Activated B cell treated with CpG ODN at 0.5 μM for 24 hours (primary cell): ENCODE measurements around the gene ORC5. TPM values are rescaled to one million over a fixed set of nuclear protein-coding genes. Genes with fewer than 3 reads are reported as not detected.
"Not testable (repeated sequence)": the region's sequence is repeated elsewhere in the genome, so short reads cannot be mapped to it uniquely, and the experiment has no call there.

Experiments used
- ATAC-seq: fragments of 200-7000 bp; cut with Tn5 transposase; one replicate; pipeline ENCODE4 v1.10.0; 2021; ENCODE audit warnings: low read depth, mild to moderate bottlenecking, moderate library complexity
- CTCF ChIA-PET: fragments of 350-600 bp; sonication (Branson Sonifier 250); formaldehyde crosslinking; loops from one replicate; lab custom pipeline; 2021; ENCODE audit warnings: antibody characterized with exemption; lab: Charles Lee
- POLR2A ChIA-PET: fragments of 350-600 bp; sonication (Branson Sonifier 250); formaldehyde crosslinking; loops from one replicate; lab custom pipeline; 2021; ENCODE audit warnings: antibody characterized with exemption; lab: Charles Lee
- DNase-seq: peaks from one replicate; pipeline ENCODE4 v3.0.0; 2022
- H3K27ac Mint-ChIP-seq: one replicate; pipeline ENCODE4 v1.8.0; 2020; ENCODE audit warnings: mixed read lengths
- H3K27me3 Mint-ChIP-seq: one replicate; pipeline ENCODE4 v1.8.0; 2021; ENCODE audit warnings: mixed read lengths
- H3K36me3 Mint-ChIP-seq: one replicate; pipeline ENCODE4 v1.8.0; 2021; ENCODE audit warnings: low read depth, mixed read lengths
- H3K4me1 Mint-ChIP-seq: one replicate; pipeline ENCODE4 v1.8.0; 2021; ENCODE audit warnings: mixed read lengths
- H3K4me3 Mint-ChIP-seq: one replicate; pipeline ENCODE4 v1.8.0; 2020; ENCODE audit warnings: mild to moderate bottlenecking, mixed read lengths
- H3K9me3 Mint-ChIP-seq: one replicate; pipeline ENCODE4 v1.8.0; 2020; ENCODE audit warnings: mixed read lengths
- intact Hi-C: fragments of 100-400 bp; cut with micrococcal nuclease; formaldehyde crosslinking; loops from one replicate; pipeline ENCODE4 v1.15.1; 2024
- total RNA-seq: library from RNA; stranded (reverse); gene quantifications from 2 replicates; pipeline ENCODE4 v1.2.3, GENCODE V29; 2022
- TF ChIP-seq, protein P1 (sequence below): fragments of 200-600 bp; IDR thresholded peaks from one replicate; pipeline ENCODE4 v1.8.0; 2022; ENCODE audit warnings: antibody characterized with exemption, mild to moderate bottlenecking

Gene ORC5
- total RNA-seq, 1 donor from 2014 or later, result 23.0 TPM

GRCh38 chr7:104196161-104196560 is 11.7 kb downstream of the ORC5 start:
- no peak overlapping the region for H3K27ac Mint-ChIP-seq
- peaks cover 86% of the 10 kb centered on the region for H3K36me3 Mint-ChIP-seq
- intact Hi-C loops, result no loop called here
- ChIA-PET CTCF (no interaction called here), POLR2A (no interaction called here)
- peaks cover 16% of the 10 kb centered on the region for H3K9me3 Mint-ChIP-seq
- no peaks in the 10 kb centered on the region for H3K27me3 Mint-ChIP-seq
- no peaks in the 10 kb centered on the region for H3K4me1 Mint-ChIP-seq
- ATAC-seq (no peak), DNase-seq (no peak)
- TF ChIP-seq, protein P1, sequence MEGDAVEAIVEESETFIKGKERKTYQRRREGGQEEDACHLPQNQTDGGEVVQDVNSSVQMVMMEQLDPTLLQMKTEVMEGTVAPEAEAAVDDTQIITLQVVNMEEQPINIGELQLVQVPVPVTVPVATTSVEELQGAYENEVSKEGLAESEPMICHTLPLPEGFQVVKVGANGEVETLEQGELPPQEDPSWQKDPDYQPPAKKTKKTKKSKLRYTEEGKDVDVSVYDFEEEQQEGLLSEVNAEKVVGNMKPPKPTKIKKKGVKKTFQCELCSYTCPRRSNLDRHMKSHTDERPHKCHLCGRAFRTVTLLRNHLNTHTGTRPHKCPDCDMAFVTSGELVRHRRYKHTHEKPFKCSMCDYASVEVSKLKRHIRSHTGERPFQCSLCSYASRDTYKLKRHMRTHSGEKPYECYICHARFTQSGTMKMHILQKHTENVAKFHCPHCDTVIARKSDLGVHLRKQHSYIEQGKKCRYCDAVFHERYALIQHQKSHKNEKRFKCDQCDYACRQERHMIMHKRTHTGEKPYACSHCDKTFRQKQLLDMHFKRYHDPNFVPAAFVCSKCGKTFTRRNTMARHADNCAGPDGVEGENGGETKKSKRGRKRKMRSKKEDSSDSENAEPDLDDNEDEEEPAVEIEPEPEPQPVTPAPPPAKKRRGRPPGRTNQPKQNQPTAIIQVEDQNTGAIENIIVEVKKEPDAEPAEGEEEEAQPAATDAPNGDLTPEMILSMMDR, result no peak
- no peak overlapping the region for H3K4me3 Mint-ChIP-seq

DNA sequence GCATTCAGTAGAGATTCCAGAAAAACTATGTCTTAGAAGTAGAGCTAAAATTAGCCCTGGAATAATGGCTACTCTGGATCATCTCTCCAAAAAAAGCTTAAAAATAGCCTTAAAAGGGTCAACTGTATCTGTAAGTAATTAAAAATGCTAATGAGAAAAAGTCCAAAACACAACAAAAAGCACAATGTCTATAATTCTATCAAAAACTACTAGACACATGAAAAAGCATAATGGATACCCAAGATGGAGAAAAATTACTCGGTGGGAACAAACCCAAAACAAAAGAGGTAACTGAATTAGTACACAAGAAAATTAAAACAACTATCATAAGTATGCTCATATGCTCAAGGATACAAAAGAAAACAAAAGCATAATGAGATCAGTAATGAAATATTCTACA is 15.4 kb downstream of the ORC5 start:
- Mint-ChIP-seq H3K27ac (no peak overlapping the region), H3K27me3 (no peaks in the 10 kb centered on the region), H3K4me1 (no peaks in the 10 kb centered on the region), H3K4me3 (no peak overlapping the region), H3K36me3 (peaks cover 78% of the 10 kb centered on the region), H3K9me3 (peaks cover 12% of the 10 kb centered on the region)
- intact Hi-C loops, result no loop called here
- TF ChIP-seq, protein P1, result no peak
- DNase-seq (no peak), ATAC-seq (no peak)
- CTCF ChIA-PET, result no interaction called here
- POLR2A ChIA-PET, result interaction anchor here (0.6 kb wide), 1 partner anchor 841 kb away, joined by 3 read pairs; no protein-coding TSS in a partner anchor

DNA sequence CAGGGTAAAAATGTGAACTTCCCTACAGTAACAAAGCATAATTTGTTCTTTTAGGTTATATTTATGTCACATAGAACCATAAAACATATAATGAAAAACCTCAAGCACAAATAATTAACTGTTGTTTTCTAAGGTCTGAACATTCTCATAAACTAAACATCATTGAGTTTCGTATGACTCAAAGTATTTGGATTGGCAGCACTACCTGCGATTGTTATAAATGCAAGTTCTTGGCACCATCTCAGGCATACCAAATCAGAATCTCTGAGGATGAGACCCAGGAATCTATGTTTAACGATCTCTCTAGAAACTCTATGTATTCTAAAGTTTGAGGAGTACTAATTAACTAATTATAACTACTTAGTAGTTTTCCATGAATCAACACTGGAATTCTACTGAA is 22.5 kb downstream of the ORC5 start:
- POLR2A ChIA-PET, result no interaction called here
- TF ChIP-seq, protein P1, result no peak
- no peak overlapping the region for H3K4me3 Mint-ChIP-seq
- H3K9me3 Mint-ChIP-seq, result no peaks in the 10 kb centered on the region
- CTCF ChIA-PET, result no interaction called here
- H3K27me3 Mint-ChIP-seq, result no peaks in the 10 kb centered on the region
- no peak overlapping the region for H3K27ac Mint-ChIP-seq
- intact Hi-C loops, result no loop called here
- peaks cover 76% of the 10 kb centered on the region for H3K36me3 Mint-ChIP-seq
- DNase-seq (no peak), ATAC-seq (no peak)
- no peaks in the 10 kb centered on the region for H3K4me1 Mint-ChIP-seq

- ATAC-seq, result no peak
- TF ChIP-seq, protein P1, result no peak
- H3K27me3 Mint-ChIP-seq, result no peaks in the 10 kb centered on the region
- ChIA-PET CTCF (no interaction called here), POLR2A (no interaction called here)
- H3K4me3 Mint-ChIP-seq, result no peak overlapping the region
- no peaks in the 10 kb centered on the region for H3K4me1 Mint-ChIP-seq
- H3K27ac Mint-ChIP-seq, result no peak overlapping the region
- intact Hi-C loops, result no loop called here
- peaks cover 70% of the 10 kb centered on the region for H3K36me3 Mint-ChIP-seq
- peaks cover 5% of the 10 kb centered on the region for H3K9me3 Mint-ChIP-seq
- no peak for DNase-seq
These were observed 28.6 kb downstream of the ORC5 start for GRCh38 chr7:104179178-104179577.

DNA sequence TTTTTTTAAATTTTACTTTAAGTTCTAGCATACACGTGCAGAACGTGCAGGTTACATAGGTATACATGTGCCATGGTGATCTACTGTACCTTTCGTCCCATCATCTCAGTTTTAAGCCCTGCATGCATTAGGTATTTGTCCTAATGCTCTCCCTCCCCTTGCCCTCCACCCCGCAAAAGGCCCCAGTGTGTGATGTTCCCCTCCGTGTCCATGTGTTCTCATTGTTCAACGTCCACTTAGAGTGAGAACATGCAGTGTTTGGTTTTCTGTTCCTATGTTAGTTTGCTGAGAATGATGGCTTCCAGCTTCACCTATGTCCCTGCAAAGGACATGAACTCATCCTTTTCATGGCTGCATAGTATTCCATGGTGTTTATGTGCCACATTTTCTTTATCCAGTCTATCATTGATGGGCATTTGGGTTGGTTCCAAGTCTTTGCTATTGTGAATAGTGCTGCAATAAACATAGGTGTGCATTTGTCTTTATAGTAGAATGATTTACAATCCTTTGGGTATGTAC is 30.2 kb downstream of the ORC5 start:
- CTCF ChIA-PET, H3K9me3 Mint-ChIP-seq, POLR2A ChIA-PET, H3K27ac Mint-ChIP-seq, H3K4me3 Mint-ChIP-seq, ATAC-seq, H3K27me3 Mint-ChIP-seq, DNase-seq, H3K4me1 Mint-ChIP-seq, intact Hi-C loops: not testable (repeated sequence)
- H3K36me3 Mint-ChIP-seq, result peaks cover 60% of the 10 kb centered on the region

DNA sequence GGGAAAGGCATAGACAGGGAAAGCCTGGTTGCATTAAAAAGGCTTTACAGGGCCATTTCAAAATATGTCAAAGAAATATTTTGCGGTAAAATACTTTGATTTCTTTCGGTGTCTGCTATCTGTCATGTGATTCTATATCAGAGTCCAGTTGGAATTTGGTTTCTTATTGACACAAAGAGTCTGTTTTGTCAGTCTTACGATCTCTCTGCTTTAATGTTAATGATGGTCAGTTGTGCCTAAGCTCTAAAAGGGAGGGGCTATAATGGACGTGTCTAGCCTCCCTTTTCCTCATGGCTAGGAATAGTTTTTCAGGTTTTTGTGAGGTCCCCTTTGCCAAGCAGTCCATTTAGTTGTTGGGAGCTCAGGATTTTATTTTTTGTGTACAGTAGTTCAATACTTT is 31.5 kb downstream of the ORC5 start:
- Mint-ChIP-seq H3K9me3 (peaks cover 5% of the 10 kb centered on the region), H3K36me3 (peaks cover 54% of the 10 kb centered on the region), H3K4me3 (no peak overlapping the region), H3K27me3 (no peaks in the 10 kb centered on the region), H3K4me1 (no peaks in the 10 kb centered on the region), H3K27ac (no peak overlapping the region)
- intact Hi-C loops, result no loop called here
- POLR2A ChIA-PET, result no interaction called here
- ATAC-seq (no peak), DNase-seq (no peak)
- TF ChIP-seq, protein P1, result no peak
- CTCF ChIA-PET, result no interaction called here
